Brain microvascular endothelial cell (primary cell): ENCODE data around the gene SBF2.
"Not testable (repeated sequence)": the region's sequence is repeated elsewhere in the genome, so short reads cannot be mapped to it uniquely, and the experiment has no call there.

Source experiments
- DNase-seq: peaks from one replicate; pipeline ENCODE4 v3.0.0-alpha.2; 2020
- H3K27ac ChIP-seq: fragments of 250-450 bp; sonication (Bioruptor Pico); 2 replicates; pipeline ENCODE4 v1.5.1; 2020; ENCODE audit warnings: mild to moderate bottlenecking, moderate library complexity
- H3K27me3 ChIP-seq: fragments of 250-450 bp; sonication (Bioruptor Pico); replicated peaks from 2 replicates; pipeline ENCODE4 v1.5.1; 2020; ENCODE audit warnings: mild to moderate bottlenecking
- H3K36me3 ChIP-seq: fragments of 250-450 bp; sonication (Bioruptor Pico); replicated peaks from 2 replicates; pipeline ENCODE4 v1.5.1; 2020; ENCODE audit warnings: mild to moderate bottlenecking
- H3K4me3 ChIP-seq: 2 replicates; pipeline ENCODE4 v1.5.1; 2011; ENCODE audit warnings: low read depth, mild to moderate bottlenecking, control low read depth, low read length, moderate library complexity
- CTCF ChIP-seq: IDR thresholded peaks from 2 replicates; pipeline ENCODE4 v1.5.1; 2011; ENCODE audit warnings: low read depth, mild to moderate bottlenecking, moderate library complexity, low read length, control low read depth, inconsistent platforms; ENCODE audit errors: missing control alignments
- in situ Hi-C: cut with HindIII; loops from 2 replicates; pipeline ENCODE4 v1.10.0; 2017; ENCODE audit warnings: low sequenced_read_pairs, low pct_ligation_motif_present

Gene SBF2

GRCh38 chr11:9941991-9942390 is 352.0 kb downstream of the SBF2 start:
- no peak overlapping the region for H3K27ac ChIP-seq
- no peak for DNase-seq
- no peak for TF ChIP-seq CTCF
- in situ Hi-C loops = no loop called here
- no peaks in the 10 kb centered on the region for H3K36me3 ChIP-seq
- no peak overlapping the region for H3K4me3 ChIP-seq
- no peaks in the 10 kb centered on the region for H3K27me3 ChIP-seq

DNA sequence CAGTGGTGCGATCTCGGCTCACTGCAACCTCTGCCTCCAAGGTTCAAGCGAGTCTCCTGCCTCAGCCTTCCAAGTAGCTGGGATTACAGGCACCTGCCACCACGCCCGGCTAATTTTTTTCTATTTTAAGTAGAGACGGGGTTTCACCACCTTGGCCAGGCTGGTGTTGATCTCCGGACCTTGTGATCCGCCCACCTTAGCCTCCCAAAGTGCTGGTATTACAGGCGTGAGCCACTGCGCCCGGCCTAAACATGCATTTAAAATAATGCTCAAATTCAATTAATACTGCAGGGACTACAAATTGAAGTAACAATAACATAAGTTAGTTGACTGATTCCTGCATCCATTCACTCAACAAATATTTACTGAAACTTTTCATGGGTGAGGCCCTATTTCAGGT is 354.9 kb downstream of the SBF2 start:
- in situ Hi-C loops, H3K27me3 ChIP-seq, DNase-seq, H3K4me3 ChIP-seq, H3K36me3 ChIP-seq, H3K27ac ChIP-seq: not testable (repeated sequence)

GRCh38 chr11:9936754-9937153 is 357.3 kb downstream of the SBF2 start:
- no peak for TF ChIP-seq CTCF
- no peak overlapping the region for H3K4me3 ChIP-seq
- no peak for DNase-seq
- in situ Hi-C loops = no loop called here
- H3K27me3 ChIP-seq = no peaks in the 10 kb centered on the region
- no peaks in the 10 kb centered on the region for H3K36me3 ChIP-seq
- H3K27ac ChIP-seq = no peak overlapping the region

GRCh38 chr11:9932843-9933242 is 361.2 kb downstream of the SBF2 start:
- H3K27me3 ChIP-seq, H3K36me3 ChIP-seq, H3K4me3 ChIP-seq, DNase-seq, in situ Hi-C loops, H3K27ac ChIP-seq: not testable (repeated sequence)

GRCh38 chr11:9930562-9931331 is 363.3 kb downstream of the SBF2 start:
- DNase-seq, H3K36me3 ChIP-seq, in situ Hi-C loops, H3K27ac ChIP-seq, H3K4me3 ChIP-seq, H3K27me3 ChIP-seq: not testable (repeated sequence)

DNA sequence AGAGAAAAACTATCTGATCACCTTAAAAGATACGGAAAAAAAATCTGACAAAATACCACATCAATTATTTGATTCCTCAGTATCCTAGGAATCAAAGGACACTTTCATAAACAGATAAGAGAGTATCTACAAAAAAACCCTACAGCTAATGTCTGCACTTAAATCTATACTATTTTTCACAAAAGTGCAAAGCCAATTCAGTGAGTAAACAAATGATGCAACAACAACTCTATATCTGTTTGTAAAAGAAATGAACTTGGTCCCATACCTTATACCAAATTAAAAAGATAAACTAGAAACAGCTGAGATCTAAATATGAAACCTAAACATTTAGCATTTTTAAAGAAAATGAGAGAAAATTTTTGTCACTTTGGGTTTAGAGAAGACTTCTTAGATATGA is 366.3 kb downstream of the SBF2 start:
- no peak overlapping the region for H3K27ac ChIP-seq
- in situ Hi-C loops = no loop called here
- no peaks in the 10 kb centered on the region for H3K27me3 ChIP-seq
- DNase-seq = no peak
- no peak for TF ChIP-seq CTCF
- H3K36me3 ChIP-seq = no peaks in the 10 kb centered on the region
- H3K4me3 ChIP-seq = no peak overlapping the region

- in situ Hi-C loops = no loop called here
- DNase-seq = no peak
- TF ChIP-seq CTCF = no peak
- no peak overlapping the region for H3K4me3 ChIP-seq
- H3K27ac ChIP-seq = no peak overlapping the region
- no peaks in the 10 kb centered on the region for H3K36me3 ChIP-seq
- no peaks in the 10 kb centered on the region for H3K27me3 ChIP-seq
These were observed 370.7 kb downstream of the SBF2 start for GRCh38 chr11:9923280-9923679.
